ENCODE results near the gene NFKB1. TPM values are rescaled to one million over a fixed set of nuclear protein-coding genes. Genes with fewer than 3 reads are reported as not detected.
"Not testable (repeated sequence)": the region's sequence is repeated elsewhere in the genome, so short reads cannot be mapped to it uniquely, and the experiment has no call there.

Gene NFKB1
- total RNA-seq, 1 donor from 2014 or later = 43.0 TPM

DNA sequence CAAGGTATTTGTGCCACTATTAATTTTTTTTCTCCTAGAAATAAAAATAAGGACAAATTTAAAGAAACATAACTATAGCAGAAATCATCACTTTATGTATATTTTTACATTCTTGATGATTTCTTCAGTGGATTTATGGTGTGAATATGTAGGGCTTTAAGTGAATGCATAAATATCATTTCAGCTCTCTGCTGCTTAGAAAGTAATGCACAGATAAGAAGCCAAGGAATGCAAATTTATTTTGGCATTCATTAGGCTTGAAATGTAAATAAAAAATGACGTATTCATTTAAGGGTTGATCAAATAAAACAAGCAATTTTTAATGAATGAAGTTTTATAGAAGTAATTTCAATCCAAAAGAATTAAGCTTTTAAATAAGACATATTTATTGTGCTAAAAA is 66.3 kb downstream of the NFKB1 start:
- H3K4me3 ChIP-seq (ENCODE audit: low read depth, low read length) = no peak overlapping the region
- H3K27me3 ChIP-seq (ENCODE audit: control insufficient read depth, insufficient read depth, low read length) = no peaks in the 10 kb centered on the region
- H3K36me3 ChIP-seq (ENCODE audit: control insufficient read depth, insufficient read depth, low read length) = no peaks in the 10 kb centered on the region
- no peak for DNase-seq (ENCODE audit: low read depth)
- TF ChIP-seq, protein P1, sequence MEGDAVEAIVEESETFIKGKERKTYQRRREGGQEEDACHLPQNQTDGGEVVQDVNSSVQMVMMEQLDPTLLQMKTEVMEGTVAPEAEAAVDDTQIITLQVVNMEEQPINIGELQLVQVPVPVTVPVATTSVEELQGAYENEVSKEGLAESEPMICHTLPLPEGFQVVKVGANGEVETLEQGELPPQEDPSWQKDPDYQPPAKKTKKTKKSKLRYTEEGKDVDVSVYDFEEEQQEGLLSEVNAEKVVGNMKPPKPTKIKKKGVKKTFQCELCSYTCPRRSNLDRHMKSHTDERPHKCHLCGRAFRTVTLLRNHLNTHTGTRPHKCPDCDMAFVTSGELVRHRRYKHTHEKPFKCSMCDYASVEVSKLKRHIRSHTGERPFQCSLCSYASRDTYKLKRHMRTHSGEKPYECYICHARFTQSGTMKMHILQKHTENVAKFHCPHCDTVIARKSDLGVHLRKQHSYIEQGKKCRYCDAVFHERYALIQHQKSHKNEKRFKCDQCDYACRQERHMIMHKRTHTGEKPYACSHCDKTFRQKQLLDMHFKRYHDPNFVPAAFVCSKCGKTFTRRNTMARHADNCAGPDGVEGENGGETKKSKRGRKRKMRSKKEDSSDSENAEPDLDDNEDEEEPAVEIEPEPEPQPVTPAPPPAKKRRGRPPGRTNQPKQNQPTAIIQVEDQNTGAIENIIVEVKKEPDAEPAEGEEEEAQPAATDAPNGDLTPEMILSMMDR (IDR thresholded peaks at IDR 0.05; ENCODE audit: insufficient read depth, low read length, poor library complexity, severe bottlenecking) = no peak

DNA sequence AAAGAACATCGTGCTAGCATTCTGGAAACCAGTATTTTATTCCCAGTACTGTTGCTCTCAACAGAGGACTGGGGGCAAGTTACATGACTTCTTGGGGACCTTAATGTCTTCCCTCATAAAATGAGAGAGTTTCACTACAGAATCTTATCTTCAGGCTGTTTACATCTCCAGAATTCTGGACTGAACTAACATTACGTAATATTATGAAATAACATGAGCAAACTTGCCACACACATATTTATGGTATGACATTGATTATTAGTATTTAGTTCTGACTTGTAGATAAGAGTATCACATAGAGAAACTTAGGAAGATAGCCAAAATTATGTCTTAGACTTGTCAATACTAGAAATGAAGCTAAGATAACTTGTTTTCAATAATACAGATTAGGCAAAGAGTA is 68.0 kb downstream of the NFKB1 start:
- Histone ChIP-seq H3K4me3 (ENCODE audit: low read depth, low read length) (no peak overlapping the region), H3K36me3 (ENCODE audit: control insufficient read depth, insufficient read depth, low read length) (no peaks in the 10 kb centered on the region), H3K27me3 (ENCODE audit: control insufficient read depth, insufficient read depth, low read length) (no peaks in the 10 kb centered on the region)
- no peak for DNase-seq (ENCODE audit: low read depth)
- TF ChIP-seq, protein P1 (IDR thresholded peaks at IDR 0.05; ENCODE audit: insufficient read depth, low read length, poor library complexity, severe bottlenecking) = no peak

DNA sequence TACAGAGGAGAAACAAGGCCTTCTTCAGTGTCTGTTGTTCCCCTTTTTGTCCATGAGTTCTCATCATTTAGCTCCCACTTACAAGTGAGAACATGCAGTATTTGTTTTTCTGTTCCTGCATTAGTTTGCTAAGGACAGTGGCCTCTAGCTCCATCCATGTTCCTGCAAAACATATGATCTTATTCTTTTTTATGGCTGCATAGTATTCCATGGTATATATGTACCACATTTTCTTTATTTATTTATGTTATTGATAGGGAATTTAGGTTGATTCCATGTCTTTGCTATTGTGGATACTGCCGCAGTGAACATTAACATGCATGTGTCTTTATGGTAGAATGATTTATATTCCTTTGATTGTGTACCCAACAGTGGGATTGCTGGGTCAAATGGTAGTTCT is 69.1 kb downstream of the NFKB1 start:
- not testable (repeated sequence) for H3K36me3 ChIP-seq (ENCODE audit: control insufficient read depth, insufficient read depth, low read length); DNase-seq (ENCODE audit: low read depth); H3K27me3 ChIP-seq (ENCODE audit: control insufficient read depth, insufficient read depth, low read length); H3K4me3 ChIP-seq (ENCODE audit: low read depth, low read length)

DNA sequence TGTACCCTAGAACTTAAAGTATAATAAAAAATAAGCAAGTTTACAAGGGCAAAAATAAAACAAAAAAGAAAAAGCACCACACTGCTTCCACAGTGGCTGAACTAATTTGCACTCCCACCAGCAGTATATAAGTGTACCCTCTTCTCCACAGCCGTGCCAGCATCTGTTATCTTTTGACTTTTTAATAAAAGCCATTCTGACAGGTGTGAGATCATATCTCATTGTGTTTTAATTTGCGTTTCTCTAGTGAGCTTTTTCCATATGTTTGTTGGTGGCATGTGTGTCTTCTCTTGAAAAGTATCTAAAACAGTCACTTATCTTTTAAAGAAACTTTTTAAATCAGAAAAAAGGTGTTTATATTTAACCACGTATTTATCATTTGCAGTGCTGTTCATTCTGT is 71.3 kb downstream of the NFKB1 start:
- H3K36me3 ChIP-seq (ENCODE audit: control insufficient read depth, insufficient read depth, low read length) = no peaks in the 10 kb centered on the region
- no peaks in the 10 kb centered on the region for H3K27me3 ChIP-seq (ENCODE audit: control insufficient read depth, insufficient read depth, low read length)
- TF ChIP-seq, protein P1 (IDR thresholded peaks at IDR 0.05; ENCODE audit: insufficient read depth, low read length, poor library complexity, severe bottlenecking) = no peak
- DNase-seq (ENCODE audit: low read depth) = no peak
- H3K4me3 ChIP-seq (ENCODE audit: low read depth, low read length) = no peak overlapping the region

DNA sequence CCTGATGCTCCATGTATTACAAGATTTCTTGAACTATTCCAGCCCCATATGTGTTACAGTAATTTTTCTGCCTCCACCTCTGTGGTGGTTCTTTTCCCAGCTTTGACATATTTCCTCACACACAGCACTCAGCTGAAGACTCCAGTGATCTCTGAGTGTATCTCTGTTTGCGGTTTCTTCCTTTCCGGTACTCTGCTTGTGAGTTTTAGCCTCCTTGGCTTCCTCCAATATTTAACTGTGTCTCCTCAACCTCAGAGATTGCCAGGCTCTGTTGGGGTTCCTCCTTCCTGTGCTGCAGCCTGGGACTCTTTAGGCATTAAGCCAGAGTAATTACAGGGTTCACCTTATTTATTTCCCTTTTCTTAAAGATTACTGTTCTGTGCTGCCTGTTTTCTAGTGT is 73.2 kb downstream of the NFKB1 start:
- Histone ChIP-seq H3K27me3 (ENCODE audit: control insufficient read depth, insufficient read depth, low read length) (no peaks in the 10 kb centered on the region), H3K36me3 (ENCODE audit: control insufficient read depth, insufficient read depth, low read length) (no peaks in the 10 kb centered on the region), H3K4me3 (ENCODE audit: low read depth, low read length) (no peak overlapping the region)
- no peak for DNase-seq (ENCODE audit: low read depth)
- TF ChIP-seq, protein P1 (IDR thresholded peaks at IDR 0.05; ENCODE audit: insufficient read depth, low read length, poor library complexity, severe bottlenecking) = no peak

DNA sequence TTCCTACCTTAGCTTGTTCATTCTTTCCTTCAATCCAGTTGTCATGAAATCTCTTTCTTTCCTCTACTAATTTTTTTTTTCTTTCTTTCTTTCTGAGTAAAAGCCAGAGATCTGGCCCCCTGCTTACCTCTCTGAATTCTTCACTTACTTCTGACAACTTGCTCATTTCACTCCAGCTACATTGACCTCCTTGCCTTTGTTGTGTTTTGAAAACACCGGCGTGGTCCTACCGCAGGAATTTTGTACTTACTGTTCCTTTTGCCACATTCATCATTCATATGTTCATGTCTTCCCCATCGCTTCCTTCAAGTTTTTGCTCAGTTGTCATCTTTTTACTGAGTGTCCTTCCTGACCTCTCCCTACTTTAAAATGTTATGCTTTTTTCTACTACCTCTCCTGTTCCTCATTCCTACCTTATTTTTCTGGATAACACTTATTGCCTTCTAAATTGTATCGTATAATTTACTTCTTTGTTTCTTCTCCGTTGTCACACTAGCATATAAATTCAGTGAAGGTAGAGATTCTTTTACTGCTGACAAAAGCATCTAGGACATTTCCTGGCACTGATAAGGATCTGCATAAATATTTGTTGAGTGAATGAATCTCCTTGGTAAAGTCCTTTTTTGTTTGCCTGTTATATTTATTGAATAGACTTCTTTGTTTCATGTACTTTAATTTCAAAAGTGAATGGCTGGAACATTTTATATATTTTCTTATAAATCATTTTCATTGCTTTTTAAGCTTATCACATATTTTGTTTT is 74.4 kb downstream of the NFKB1 start:
- no peaks in the 10 kb centered on the region for H3K36me3 ChIP-seq (ENCODE audit: control insufficient read depth, insufficient read depth, low read length)
- no peaks in the 10 kb centered on the region for H3K27me3 ChIP-seq (ENCODE audit: control insufficient read depth, insufficient read depth, low read length)
- TF ChIP-seq, protein P1 (IDR thresholded peaks at IDR 0.05; ENCODE audit: insufficient read depth, low read length, poor library complexity, severe bottlenecking) = no peak
- no peak overlapping the region for H3K4me3 ChIP-seq (ENCODE audit: low read depth, low read length)
- DNase-seq (ENCODE audit: low read depth) = no peak

Data from kidney epithelial cell (primary cell).